ENCODE data around the gene OAT. TPM values are rescaled to one million over a fixed set of nuclear protein-coding genes. Genes with fewer than 3 reads are reported as not detected.

OAT gene
- total RNA-seq, 1 donor from 2014 or later = 48.2 TPM

- DNase-seq (ENCODE audit: low spot score in 2 of 2) = no peak
- Histone ChIP-seq H3K9me3 (no peaks in the 10 kb centered on the region), H3K4me1 (peaks cover 4 to 37% of the 10 kb centered on the region in 2 donors), H3K27me3 (no peaks in the 10 kb centered on the region), H3K36me3 (peaks cover 10 to 26% of the 10 kb centered on the region in 2 donors), H3K27ac (peak overlapping the region; percentile 20 to 44), H3K4me3 (peak overlapping the region in 1 of 2 donors; percentile 13)
- intact Hi-C loops (cut with DNase I) = loop anchor here (10.0 kb wide), 3 partner anchors 519 to 1919 kb away; partner anchors contain the start of genes BUB3 and CPXM2
- TF ChIP-seq CTCF (IDR thresholded peaks at IDR 0.05) = no peak
Observed at GRCh38 chr10:124414076-124414475, 4.6 kb downstream of the OAT start.

GRCh38 chr10:124409696-124410095 lies 9.0 kb downstream of the OAT start:
- H3K9me3 ChIP-seq = no peaks in the 10 kb centered on the region
- no peak overlapping the region for H3K4me3 ChIP-seq
- H3K36me3 ChIP-seq = peaks cover 32 to 69% of the 10 kb centered on the region in 2 donors
- H3K27me3 ChIP-seq = no peaks in the 10 kb centered on the region
- H3K27ac ChIP-seq = no peak overlapping the region
- intact Hi-C loops (cut with DNase I) = loop anchor here (10.0 kb wide), 3 partner anchors 515 to 1915 kb away; partner anchors contain the start of genes BUB3 and CPXM2
- peaks cover 4 to 13% of the 10 kb centered on the region in 2 donors for H3K4me1 ChIP-seq
- no peak for TF ChIP-seq CTCF (IDR thresholded peaks at IDR 0.05)
- no peak for DNase-seq (ENCODE audit: low spot score in 2 of 2)

- peaks cover 0 to 4% of the 10 kb centered on the region in 2 donors for H3K4me1 ChIP-seq
- H3K27ac ChIP-seq = no peak overlapping the region
- intact Hi-C loops (cut with DNase I) = no loop called here
- H3K27me3 ChIP-seq = no peaks in the 10 kb centered on the region
- DNase-seq (ENCODE audit: low spot score in 2 of 2) = no peak
- no peak overlapping the region for H3K4me3 ChIP-seq
- H3K36me3 ChIP-seq = peaks cover 44 to 83% of the 10 kb centered on the region in 2 donors
- no peaks in the 10 kb centered on the region for H3K9me3 ChIP-seq
- no peak for TF ChIP-seq CTCF (IDR thresholded peaks at IDR 0.05)
Observed at GRCh38 chr10:124408357-124408756, 10.4 kb downstream of the OAT start.

- H3K4me1 ChIP-seq = peaks cover 0 to 4% of the 10 kb centered on the region in 2 donors
- no peak overlapping the region for H3K4me3 ChIP-seq
- no peak for TF ChIP-seq CTCF (IDR thresholded peaks at IDR 0.05)
- intact Hi-C loops (cut with DNase I) = no loop called here
- no peak overlapping the region for H3K27ac ChIP-seq
- H3K36me3 ChIP-seq = peaks cover 53 to 92% of the 10 kb centered on the region in 2 donors
- DNase-seq (ENCODE audit: low spot score in 2 of 2) = no peak
- H3K9me3 ChIP-seq = no peaks in the 10 kb centered on the region
- no peaks in the 10 kb centered on the region for H3K27me3 ChIP-seq
Observed at GRCh38 chr10:124407456-124407855, 11.3 kb downstream of the OAT start.

- intact Hi-C loops (cut with DNase I) = no loop called here
- TF ChIP-seq CTCF (IDR thresholded peaks at IDR 0.05) = peak in 2 of 3 experiments; percentile 41 to 52
- Histone ChIP-seq H3K36me3 (peaks cover 74 to 94% of the 10 kb centered on the region in 2 donors), H3K9me3 (no peaks in the 10 kb centered on the region), H3K27ac (no peak overlapping the region), H3K4me3 (no peak overlapping the region), H3K4me1 (no peaks in the 10 kb centered on the region), H3K27me3 (no peaks in the 10 kb centered on the region)
- DNase-seq (ENCODE audit: low spot score in 2 of 2) = no peak
Observed at GRCh38 chr10:124403548-124403947, 15.2 kb downstream of the OAT start.

- Histone ChIP-seq H3K4me1 (no peaks in the 10 kb centered on the region), H3K27me3 (no peaks in the 10 kb centered on the region), H3K27ac (no peak overlapping the region), H3K36me3 (peaks cover 81 to 95% of the 10 kb centered on the region in 2 donors), H3K9me3 (no peaks in the 10 kb centered on the region), H3K4me3 (no peak overlapping the region)
- TF ChIP-seq CTCF (IDR thresholded peaks at IDR 0.05) = no peak
- DNase-seq (ENCODE audit: low spot score in 2 of 2) = no peak
- intact Hi-C loops (cut with DNase I) = no loop called here
Observed at GRCh38 chr10:124402273-124402672, 16.4 kb downstream of the OAT start.
